Esophagus (tissue), 2 donors: Measurements from ENCODE around the gene GDAP1L1. TPM values are rescaled to one million over a fixed set of nuclear protein-coding genes. Genes with fewer than 3 reads are reported as not detected.

Source experiments
- H3K27ac ChIP-seq, 2 donors: one replicate each; pipeline ENCODE4 v1.5.1; 2013; ENCODE audit warnings: low read depth in 2 of 2, mild to moderate bottlenecking in 2 of 2, inconsistent platforms in 1 of 2, low read length in 1 of 2, moderate library complexity in 1 of 2
- H3K27me3 ChIP-seq, 2 donors: one replicate each; pipeline ENCODE4 v1.6.1; 2013; ENCODE audit warnings: low read length in 2 of 2, control low read depth in 1 of 2, mild to moderate bottlenecking in 1 of 2; ENCODE audit not compliant: insufficient read depth in 2 of 2, control insufficient read depth in 1 of 2
- H3K36me3 ChIP-seq, 2 donors: one replicate each; pipeline ENCODE4 v1.6.1; 2013; ENCODE audit warnings: low read length in 1 of 2; ENCODE audit not compliant: control insufficient read depth in 2 of 2, insufficient read depth in 2 of 2
- H3K4me1 ChIP-seq, 2 donors: one replicate each; pipeline ENCODE4 v1.6.1; 2013; ENCODE audit warnings: low read length in 1 of 2; ENCODE audit not compliant: control insufficient read depth in 2 of 2, insufficient read depth in 2 of 2
- H3K4me3 ChIP-seq, 2 donors: one replicate each; pipeline ENCODE4 v1.5.1; 2013; ENCODE audit warnings: low read length in 2 of 2, mild to moderate bottlenecking in 2 of 2, low read depth in 1 of 2, moderate library complexity in 1 of 2
- H3K9me3 ChIP-seq, 2 donors: one replicate each; pipeline ENCODE4 v1.6.1; 2013; ENCODE audit warnings: mild to moderate bottlenecking in 2 of 2, low read depth in 1 of 2, low read length in 1 of 2, moderate library complexity in 1 of 2; ENCODE audit not compliant: control insufficient read depth in 2 of 2, insufficient read depth in 1 of 2
- WGBS, 2 donors: extraction: QIAGEN DNeasy Blood & Tissue Kit; methylation state at CpG; one replicate each; pipeline ENCODE4 v1.1.7; 2013; 5-methylcytosine and 5-hydroxymethylcytosine counted together
- polyA plus RNA-seq, 2 donors: library from polyadenylated mRNA; stranded (reverse); fragments of 200-250 nt; gene quantifications; one replicate each; pipeline ENCODE4 v1.2.3, GENCODE V29; 2013
- donor health status: healthy with polysubstance abuse.
- donor health status: Bipolar disorder and iron deficiency.

The GDAP1L1 gene
- polyA plus RNA-seq, 2 donors: not detected

- WGBS, 2 donors: 37 to 49% methylated on average over 11 of the region's 11 CpGs
- Histone ChIP-seq H3K4me1 (peaks cover 2 to 3% of the 10 kb centered on the region in 2 donors), H3K27ac (no peak overlapping the region), H3K36me3 (no peaks in the 10 kb centered on the region), H3K4me3 (no peak overlapping the region), H3K9me3 (no peaks in the 10 kb centered on the region), H3K27me3 (no peaks in the 10 kb centered on the region)
These were observed 29.6 kb upstream of the GDAP1L1 start for GRCh38 chr20:44217342-44218092.

DNA sequence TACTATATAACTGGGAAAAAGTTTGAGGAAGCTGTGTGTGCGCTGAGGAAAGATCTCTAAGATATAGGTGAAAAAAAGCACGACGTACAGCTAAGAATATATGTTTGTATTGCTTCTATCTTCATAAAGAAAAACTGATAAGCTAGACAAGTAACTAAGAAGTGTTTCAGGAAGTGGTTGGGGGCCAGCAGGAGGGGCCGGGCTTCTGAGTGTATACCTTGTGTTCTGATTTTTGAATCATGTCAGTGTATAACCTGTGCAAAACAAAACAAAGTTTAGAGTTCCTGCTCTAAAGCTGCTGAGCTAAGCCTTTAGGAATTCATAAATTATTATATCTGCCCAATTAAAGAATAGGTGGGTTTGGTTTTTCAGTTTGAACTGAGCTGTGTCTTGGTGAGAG is 28.7 kb upstream of the GDAP1L1 start:
- no peak overlapping the region for H3K27ac ChIP-seq
- WGBS, 2 donors: 60 to 66% methylated on average over 4 of the region's 4 CpGs
- H3K4me1 ChIP-seq: peaks cover 2 to 3% of the 10 kb centered on the region in 2 donors
- H3K4me3 ChIP-seq: no peak overlapping the region
- H3K36me3 ChIP-seq: no peaks in the 10 kb centered on the region
- H3K9me3 ChIP-seq: no peaks in the 10 kb centered on the region
- H3K27me3 ChIP-seq: no peaks in the 10 kb centered on the region

- WGBS, 2 donors: 59 to 67% methylated on average over 5 of the region's 5 CpGs
- Histone ChIP-seq H3K27ac (no peak overlapping the region), H3K9me3 (no peaks in the 10 kb centered on the region), H3K27me3 (no peaks in the 10 kb centered on the region), H3K4me1 (peaks cover 2 to 3% of the 10 kb centered on the region in 2 donors), H3K4me3 (no peak overlapping the region), H3K36me3 (no peaks in the 10 kb centered on the region)
These were observed 27.9 kb upstream of the GDAP1L1 start for GRCh38 chr20:44219170-44219730.

GRCh38 chr20:44219791-44220190 is 27.3 kb upstream of the GDAP1L1 start:
- no peaks in the 10 kb centered on the region for H3K9me3 ChIP-seq
- no peak overlapping the region for H3K27ac ChIP-seq
- WGBS, 2 donors: 40 to 57% methylated on average over 6 of the region's 6 CpGs
- H3K36me3 ChIP-seq: no peaks in the 10 kb centered on the region
- no peaks in the 10 kb centered on the region for H3K27me3 ChIP-seq
- H3K4me1 ChIP-seq: peaks cover 2 to 3% of the 10 kb centered on the region in 2 donors
- H3K4me3 ChIP-seq: no peak overlapping the region

- WGBS, 2 donors: 85 to 91% methylated on average over 3 of the region's 3 CpGs
- Histone ChIP-seq H3K36me3 (no peaks in the 10 kb centered on the region), H3K4me3 (no peak overlapping the region), H3K4me1 (peaks cover 2 to 3% of the 10 kb centered on the region in 2 donors), H3K9me3 (no peaks in the 10 kb centered on the region), H3K27me3 (no peaks in the 10 kb centered on the region), H3K27ac (no peak overlapping the region)
These were observed 25.6 kb upstream of the GDAP1L1 start for GRCh38 chr20:44221368-44221954.

DNA sequence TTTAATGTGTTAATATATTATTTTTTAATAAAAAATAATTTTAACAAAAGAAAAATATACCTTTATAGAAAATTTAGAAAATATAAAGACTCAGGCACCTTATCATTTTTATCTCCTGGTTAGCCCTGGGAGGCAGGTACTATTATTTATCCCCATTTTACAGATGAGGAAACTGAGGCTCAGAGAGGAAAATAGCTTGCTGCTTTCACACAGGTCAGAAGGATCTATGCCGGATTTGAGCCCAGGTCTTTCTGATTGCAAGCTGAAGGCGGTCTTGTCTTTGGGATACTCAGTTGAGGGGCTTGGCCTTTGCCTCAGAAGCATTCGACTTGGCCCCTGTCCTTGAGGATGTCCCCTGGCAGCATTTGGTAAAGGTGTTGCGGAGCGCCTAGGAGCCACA is 25.1 kb upstream of the GDAP1L1 start:
- H3K36me3 ChIP-seq: no peaks in the 10 kb centered on the region

DNA sequence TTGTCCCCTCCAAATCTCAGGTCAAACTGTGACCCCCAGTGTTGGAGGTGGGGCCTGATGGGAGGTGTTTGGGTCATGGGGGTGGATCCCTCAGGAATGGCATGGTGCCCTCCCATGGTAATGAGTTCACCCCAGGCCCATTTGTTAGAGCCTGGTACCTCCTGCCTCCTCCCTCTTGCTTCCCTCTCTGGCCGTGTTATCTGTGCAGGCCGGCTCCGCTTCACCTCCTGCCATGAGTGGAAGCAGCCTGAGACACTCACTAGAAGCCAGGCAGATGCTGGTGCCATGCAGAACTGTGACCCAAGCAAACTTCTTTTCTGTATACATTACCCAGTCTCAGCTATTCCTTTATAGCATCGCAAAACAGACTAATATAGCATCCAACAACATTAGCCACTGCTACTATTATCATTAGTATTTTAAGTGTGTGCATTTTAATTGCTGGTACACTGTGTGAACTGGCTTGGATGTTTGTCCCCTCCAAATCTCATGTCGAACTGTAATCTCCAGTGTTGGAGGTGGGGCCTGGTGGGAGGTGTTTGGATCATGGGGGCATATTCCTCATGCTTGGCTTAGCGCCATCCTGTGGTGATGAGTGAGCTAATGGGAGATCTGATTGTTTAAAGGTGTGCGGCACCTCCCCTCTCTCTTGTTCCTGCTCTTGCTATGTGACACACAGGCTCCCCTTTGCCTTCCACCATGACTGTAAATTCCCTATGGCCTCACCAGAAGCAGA is 24.3 kb upstream of the GDAP1L1 start:
- Histone ChIP-seq H3K36me3 (no peaks in the 10 kb centered on the region), H3K4me1 (peaks cover 2 to 3% of the 10 kb centered on the region in 2 donors), H3K27me3 (no peaks in the 10 kb centered on the region), H3K9me3 (no peaks in the 10 kb centered on the region), H3K27ac (no peak overlapping the region), H3K4me3 (no peak overlapping the region)
- 63 to 76% methylated on average over 7 of the region's 7 CpGs for WGBS, 2 donors

More for the DNA sequence above, 25.1 kb upstream of the GDAP1L1 start:
- H3K4me3 ChIP-seq: no peak overlapping the region
- no peaks in the 10 kb centered on the region for H3K9me3 ChIP-seq
- peaks cover 2 to 3% of the 10 kb centered on the region in 2 donors for H3K4me1 ChIP-seq
- WGBS, 2 donors: 94 to 95% methylated on average over 5 of the region's 5 CpGs
- H3K27ac ChIP-seq: no peak overlapping the region
- H3K27me3 ChIP-seq: no peaks in the 10 kb centered on the region

- Histone ChIP-seq H3K9me3 (no peaks in the 10 kb centered on the region), H3K36me3 (no peaks in the 10 kb centered on the region), H3K27me3 (no peaks in the 10 kb centered on the region), H3K4me1 (peaks cover 2 to 3% of the 10 kb centered on the region in 2 donors), H3K4me3 (no peak overlapping the region), H3K27ac (no peak overlapping the region)
- 83 to 84% methylated on average over 5 of the region's 5 CpGs for WGBS, 2 donors
These were observed 23.4 kb upstream of the GDAP1L1 start for GRCh38 chr20:44223721-44224120.

DNA sequence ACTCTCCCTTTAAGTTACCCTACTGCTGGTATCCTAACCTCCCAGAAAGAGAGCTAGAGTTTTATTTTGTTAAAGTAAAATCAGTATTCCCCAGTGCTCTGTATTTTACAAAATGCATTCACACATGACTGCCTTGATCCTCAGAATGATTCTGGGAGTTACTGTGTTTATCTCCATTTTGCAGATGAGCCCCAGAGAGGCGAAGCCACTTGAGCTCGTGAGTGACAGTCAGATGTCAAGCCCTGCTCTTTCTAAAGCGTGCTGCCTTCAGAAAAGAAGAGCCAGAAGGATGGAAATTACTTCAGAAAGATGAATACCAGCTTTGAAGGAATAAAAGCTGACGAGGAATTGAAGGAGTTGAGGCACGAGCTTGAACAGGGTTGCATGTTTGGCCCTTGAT is 22.5 kb upstream of the GDAP1L1 start:
- Histone ChIP-seq H3K27me3 (no peaks in the 10 kb centered on the region), H3K36me3 (no peaks in the 10 kb centered on the region), H3K4me1 (peaks cover under 1 to 2% of the 10 kb centered on the region in 2 donors), H3K9me3 (no peaks in the 10 kb centered on the region), H3K4me3 (no peak overlapping the region), H3K27ac (no peak overlapping the region)
- WGBS, 2 donors: 88 to 89% methylated on average over 5 of the region's 5 CpGs
